CD4-positive, alpha-beta T cell treated with Interleukin-4 for 1 hour (primary cell): Measurements from ENCODE around the gene SEC24C.

ENCODE experiments used
- DNase-seq, 2 donors: peaks; one replicate each; pipeline ENCODE4 v3.0.0-alpha.2; 2020 to 2022

The SEC24C gene

DNA sequence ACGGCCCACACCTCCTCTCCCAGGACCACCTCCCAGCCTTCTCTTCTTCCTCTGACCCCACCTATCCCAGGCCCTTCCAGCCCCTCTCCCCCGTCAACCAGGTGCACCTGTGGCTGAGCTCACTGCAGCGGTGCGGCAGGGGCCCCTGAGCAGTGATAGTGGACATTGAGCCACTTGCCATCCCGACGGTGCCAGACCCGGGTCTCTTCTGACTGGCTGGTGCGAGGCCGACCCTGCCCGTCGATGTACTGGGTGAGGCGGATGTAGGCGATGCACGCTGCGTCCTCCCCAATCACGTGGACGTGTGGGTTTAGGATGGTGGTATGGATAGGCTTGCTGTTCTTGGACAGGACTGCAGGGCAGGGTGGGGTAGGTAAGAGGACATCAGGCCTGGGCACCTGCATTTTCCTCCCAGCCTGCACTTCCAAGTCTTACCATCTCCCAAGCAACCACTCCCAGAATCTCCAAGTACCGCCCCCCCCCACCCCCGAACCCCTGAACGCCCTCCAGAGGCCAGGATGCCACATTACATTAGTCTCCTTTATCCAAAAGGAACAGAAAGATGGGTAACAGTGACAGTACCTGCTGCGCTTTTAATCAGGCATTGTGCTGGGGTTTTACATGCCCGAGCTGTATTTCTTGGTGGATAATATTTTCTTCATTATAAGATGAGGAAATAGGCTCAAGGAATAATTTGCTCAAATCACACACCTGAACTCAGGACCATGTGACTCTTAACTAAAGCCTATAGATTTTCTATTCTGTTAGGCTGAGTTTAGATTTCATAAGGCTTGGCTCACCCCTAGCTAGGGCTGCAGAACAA is 70.9 kb downstream of the SEC24C start:
- DNase-seq = peak in 1 of 2 donors; percentile 30

DNA sequence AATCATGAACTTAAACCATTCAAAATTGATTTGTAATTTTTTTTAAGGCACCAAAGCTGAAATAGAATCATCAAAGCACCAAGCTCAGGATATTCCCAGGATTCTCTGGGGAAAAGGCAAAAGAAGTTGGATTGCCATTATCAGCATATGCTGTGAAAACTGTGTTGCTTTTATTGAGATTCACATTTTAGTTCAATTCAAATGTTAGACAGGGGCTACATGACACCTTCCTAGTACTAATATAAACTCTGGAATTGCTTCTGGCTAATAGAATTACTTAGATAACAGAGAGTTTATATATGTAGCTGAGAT is 71.5 kb downstream of the SEC24C start:
- DNase-seq = no peak

GRCh38 chr10:73816917-73817729 is 73.0 kb downstream of the SEC24C start:
- no peak for DNase-seq

GRCh38 chr10:73817826-73818225 is 73.7 kb downstream of the SEC24C start:
- DNase-seq = no peak

- DNase-seq = no peak
These were observed 74.2 kb downstream of the SEC24C start for GRCh38 chr10:73818402-73818801.

DNA sequence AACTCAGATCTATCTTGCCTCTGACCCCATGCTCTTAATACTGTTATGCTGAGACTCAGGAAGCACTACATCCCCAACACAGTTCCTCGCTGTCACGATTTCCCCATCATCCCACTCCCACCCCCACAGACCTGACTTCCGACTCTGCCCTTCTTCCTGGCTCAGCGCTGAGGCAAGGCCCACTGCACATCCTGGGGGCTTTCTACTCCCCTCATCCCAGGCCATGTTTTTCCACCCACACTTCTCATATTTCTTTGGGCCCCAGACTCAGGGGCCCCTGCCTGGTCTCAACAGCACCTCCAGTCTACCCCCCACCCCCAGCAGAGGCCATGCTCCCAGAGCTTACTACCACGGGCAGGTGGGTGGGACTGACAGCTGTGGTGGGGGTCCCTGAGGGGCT is 74.9 kb downstream of the SEC24C start:
- no peak for DNase-seq

DNA sequence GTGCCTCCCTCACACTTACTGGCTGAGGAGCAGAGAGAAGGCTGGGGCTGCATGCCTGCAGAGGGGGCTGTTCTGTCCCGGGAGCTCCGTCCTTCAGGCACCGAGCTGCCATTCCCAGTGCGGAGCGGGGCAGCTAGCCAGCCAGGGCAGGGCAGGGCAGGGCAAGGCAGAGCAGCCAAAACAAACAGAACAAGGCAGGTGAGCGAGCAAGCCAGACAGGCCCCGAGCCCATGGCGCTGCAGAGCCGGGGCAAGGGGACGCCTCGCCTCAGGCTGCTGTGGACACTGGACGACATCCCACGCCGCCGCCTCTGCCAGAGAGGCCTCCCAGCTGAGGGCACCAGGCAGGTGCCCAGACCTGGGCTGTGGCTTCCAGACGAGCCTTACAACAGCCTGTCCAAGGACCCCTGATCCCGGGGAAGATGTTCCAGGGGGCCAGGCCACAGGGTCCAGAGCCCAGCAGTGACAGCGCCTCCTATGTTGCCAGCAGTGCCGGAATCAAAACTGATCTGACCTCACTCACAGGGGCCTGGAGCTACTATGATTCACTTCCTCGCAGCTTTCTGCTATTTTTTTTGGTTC is 75.4 kb downstream of the SEC24C start:
- DNase-seq = no peak
